HG02981 (cell line): ENCODE measurements around the gene DOK7.

Experiments used
- ATAC-seq: cut with Tn5 transposase; IDR thresholded peaks from one replicate; pipeline ENCODE4 v1.9.1; 2021; ENCODE audit warnings: mild to moderate bottlenecking, moderate library complexity; ENCODE audit not compliant: unreplicated experiment

Gene DOK7

DNA sequence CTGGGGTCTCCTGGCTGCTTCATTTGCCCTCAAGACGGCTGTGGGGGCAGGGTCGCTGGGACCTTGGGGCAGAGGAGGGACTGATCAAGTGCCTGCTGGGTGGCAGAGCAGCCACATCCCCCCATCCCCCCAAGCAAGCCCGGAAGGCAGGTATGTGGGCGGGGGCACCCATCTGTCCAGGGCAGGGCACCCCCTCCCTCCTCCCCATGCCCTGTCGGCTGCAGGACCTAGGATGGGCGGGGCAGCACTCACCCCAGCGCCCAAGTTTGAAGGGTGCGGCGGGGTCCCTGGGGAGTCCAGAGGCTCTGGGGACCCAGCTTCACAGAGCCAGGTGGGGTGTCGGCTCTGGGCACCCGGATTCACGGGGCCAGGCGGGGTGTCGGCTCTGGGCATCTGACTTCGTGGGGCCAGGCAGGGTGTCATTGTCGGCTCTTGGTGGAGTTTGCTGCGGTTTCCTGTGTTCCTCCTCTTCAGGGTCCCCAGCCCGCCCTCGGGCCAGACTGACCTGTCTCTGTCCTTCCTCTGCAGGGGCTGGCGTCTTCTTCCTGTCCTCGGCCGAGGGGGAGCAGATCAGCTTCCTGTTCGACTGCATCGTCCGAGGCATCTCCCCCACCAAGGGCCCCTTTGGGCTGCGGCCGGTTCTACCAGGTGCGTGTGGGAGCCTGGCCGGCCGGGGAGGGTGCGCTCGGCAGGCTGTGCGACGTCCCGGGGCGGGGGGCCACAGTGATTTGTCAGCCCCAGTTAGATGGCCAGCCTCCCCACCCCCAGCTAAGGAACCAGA, 22.1 kb downstream of the DOK7 start:
- no peak for ATAC-seq

DNA sequence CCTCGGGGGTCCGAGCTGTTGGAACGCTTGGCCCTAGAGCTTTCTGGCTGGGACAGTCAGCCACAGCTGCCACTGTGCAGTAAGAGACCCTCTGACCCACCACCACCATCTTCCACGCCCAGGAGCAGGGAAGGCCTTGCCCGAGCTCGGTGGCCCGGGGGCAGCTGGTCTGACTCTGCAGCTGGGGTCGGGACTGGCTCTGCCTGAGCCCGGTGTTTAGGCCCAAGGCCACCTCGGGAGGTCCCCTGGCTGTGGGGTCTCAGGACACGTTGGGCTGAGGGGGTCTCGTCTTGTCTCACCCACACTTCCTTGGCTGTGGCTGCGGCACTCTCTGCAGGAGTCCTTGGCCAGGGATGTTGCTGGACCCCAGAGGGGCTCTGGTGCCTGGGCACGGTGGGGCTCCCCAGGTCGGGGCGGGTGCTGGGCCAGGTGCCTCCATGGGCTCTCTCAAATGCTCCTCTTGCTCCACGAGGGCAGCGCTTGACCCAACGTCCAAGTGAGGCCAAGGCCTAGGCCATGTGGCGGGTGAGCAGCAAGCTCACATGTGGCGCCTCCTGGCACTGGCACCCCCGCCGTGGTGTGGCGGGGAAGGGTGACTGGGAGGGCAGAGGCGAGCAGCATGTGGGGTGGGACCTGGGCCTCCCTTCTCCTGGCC, 22.9 kb downstream of the DOK7 start:
- no peak for ATAC-seq

GRCh38 chr4:3486541-3487540, 23.7 kb downstream of the DOK7 start:
- no peak for ATAC-seq

DNA sequence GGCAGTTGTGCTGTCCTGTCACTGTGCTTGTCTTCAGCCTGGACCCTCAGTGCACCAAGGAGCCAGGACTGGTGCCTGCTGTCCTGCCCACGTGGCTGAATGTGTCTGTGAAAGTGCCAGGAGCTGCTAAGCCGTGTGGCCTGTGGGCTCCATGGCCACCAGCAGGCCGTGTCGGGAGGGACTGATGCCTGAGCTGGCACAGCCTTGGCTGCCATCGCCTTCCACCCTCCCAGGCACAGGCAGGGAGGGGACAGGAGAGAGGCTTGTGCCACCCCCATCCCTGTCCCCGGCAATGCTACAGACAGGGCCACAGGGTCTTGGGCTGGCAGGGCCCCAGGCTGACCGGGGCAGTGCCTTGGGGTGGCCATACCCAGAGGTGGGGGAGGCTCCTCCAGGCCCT, 24.8 kb downstream of the DOK7 start:
- ATAC-seq = no peak

GRCh38 chr4:3488820-3489219, 25.7 kb downstream of the DOK7 start:
- ATAC-seq = no peak

DNA sequence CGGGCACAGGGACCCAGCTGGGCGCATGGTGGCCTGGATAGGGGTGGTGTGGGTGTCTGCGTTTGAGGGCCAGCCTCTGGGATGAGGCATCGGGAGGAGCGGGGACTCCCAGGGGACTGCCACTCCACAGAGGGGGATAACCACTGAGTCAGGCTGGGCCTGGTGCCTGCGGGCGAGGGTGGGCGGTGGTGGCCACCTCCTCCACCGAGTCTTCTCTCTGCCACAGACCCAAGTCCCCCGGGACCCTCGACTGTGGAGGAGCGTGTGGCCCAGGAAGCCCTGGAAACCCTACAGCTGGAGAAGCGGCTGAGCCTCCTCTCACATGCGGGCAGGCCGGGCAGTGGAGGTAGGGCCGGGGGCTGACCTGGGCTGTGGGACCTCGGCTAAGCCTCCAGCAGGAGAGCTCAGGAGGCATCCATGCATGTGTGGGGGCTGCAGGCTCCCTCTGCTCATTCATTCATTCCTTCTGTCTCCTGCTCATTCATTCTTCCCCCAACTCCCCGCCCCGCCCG, 26.4 kb downstream of the DOK7 start:
- no peak for ATAC-seq

GRCh38 chr4:3491681-3492405, 28.7 kb downstream of the DOK7 start:
- ATAC-seq = no peak

DNA sequence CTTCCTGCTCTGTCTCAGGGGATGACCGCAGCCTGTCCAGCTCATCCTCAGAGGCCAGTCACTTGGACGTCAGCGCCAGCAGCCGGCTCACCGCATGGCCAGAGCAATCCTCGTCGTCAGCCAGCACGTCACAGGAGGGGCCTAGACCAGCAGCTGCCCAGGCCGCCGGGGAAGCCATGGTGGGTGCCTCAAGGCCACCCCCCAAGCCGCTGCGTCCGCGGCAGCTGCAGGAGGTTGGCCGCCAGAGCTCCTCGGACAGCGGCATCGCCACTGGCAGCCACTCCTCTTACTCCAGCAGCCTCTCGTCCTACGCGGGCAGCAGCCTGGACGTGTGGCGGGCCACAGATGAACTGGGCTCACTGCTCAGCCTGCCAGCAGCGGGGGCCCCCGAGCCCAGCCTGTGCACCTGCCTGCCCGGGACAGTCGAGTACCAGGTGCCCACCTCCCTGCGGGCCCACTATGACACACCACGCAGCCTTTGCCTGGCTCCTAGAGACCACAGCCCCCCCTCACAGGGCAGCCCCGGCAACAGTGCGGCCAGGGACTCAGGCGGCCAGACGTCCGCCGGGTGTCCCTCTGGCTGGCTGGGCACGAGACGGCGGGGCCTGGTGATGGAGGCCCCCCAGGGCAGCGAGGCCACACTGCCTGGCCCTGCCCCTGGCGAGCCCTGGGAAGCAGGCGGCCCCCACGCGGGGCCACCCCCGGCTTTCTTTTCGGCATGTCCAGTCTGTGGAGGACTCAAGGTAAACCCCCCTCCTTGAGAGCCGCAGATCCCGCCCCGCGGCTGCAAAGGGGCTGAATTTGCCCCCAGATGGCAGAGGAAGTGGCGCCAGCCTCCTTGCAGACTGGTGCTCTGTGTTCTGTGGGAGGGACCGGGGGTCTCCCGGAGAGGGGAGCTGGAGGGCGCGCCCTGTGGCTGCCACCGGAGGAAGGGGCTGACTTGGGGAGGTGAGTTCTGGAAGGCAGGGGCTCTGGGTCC, 29.9 kb downstream of the DOK7 start:
- ATAC-seq = no peak

DNA sequence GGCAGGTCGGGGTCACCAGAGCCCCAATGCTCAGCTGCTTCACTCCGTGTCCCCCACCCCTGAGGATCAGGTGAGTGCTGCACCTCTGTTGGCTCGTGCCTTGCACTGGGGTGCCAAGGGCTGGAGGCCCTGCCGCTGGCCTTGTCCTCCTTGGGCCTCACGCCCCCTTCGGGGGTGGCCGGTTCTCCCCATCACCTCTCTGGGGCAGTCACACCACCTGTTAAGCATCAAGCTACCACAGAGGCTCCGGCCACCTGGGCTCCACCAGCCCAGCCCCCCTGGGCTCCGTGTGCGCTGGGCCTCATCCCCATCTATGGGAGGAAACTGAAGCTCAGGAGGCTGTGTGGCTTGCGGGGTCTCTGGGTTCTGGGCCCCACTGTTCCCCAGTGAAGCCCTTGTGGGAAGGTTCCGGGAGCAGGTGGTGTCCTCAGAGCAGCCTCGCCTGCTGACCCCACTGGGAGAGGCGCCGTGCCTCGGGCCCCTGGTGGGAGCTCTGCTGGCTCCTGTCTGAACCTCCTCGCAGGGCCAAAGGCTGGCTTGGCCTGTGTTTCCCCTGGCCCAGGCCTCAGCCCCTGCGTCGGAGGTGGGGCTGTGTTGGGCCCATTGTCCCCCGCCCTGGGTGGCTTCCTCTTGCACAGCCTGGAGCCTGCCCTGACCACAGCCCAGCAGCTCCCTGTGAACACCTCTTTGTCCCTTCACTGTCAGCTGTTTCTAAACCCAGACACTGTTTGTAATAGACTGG, 30.8 kb downstream of the DOK7 start:
- ATAC-seq = no peak

DNA sequence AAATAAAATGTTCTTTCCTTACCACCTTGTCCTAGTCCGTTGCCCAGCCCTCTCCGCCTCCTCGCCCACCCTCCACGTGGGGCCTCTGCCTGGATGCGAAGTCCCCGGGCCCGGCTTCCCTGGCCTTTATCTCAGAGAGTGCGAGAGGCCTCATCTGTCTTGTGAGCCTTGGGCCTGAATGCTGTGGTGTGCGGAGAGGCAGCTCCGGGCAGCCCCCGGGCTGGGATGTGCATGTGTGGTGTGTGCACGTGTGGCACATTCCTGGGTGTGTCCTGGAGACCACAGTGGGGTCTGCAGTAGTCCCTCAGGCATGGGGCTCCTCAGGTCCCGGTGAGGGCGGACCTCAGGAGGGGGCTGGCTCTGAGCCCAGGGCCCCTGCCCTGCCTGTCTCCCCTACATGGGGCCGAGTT, 31.4 kb downstream of the DOK7 start:
- no peak for ATAC-seq

DNA sequence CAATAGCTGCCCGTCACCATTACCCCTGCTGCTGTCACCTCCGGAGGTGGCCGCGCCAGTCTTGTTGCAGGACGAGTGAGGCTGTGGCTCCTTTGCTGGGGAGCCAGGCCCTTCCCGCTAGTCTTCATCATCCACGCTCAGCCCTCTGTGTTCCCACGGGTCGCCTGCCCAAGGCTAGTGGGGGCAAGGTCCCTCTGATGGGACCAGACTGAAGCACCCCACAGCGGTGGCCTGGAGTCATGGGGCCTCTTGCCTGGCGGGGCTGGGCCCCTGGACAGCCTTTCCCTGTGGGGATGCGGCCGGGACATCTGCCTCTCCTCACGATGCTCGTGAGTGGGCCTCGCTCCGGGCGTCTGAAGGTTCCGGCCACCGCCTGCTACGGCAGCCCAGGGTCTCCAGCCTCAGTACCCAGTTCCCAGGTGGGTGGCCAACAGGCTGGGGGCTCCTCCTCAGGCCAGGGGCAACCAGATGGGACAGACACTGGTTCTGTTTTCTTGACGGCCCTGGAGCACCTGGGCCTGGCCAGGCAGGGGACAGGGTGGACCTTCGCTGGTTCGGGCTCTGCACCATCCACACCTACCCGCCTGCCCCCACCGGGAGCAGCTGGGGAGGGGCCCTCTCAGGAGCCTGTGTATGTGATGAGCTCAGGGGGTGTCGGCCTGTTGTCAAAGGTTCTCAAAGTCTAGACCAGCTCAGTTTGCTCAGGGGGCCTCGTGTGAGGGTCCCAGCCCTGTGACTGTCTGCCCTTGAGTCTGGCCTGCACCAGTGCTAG, 32.3 kb downstream of the DOK7 start:
- ATAC-seq = no peak

DNA sequence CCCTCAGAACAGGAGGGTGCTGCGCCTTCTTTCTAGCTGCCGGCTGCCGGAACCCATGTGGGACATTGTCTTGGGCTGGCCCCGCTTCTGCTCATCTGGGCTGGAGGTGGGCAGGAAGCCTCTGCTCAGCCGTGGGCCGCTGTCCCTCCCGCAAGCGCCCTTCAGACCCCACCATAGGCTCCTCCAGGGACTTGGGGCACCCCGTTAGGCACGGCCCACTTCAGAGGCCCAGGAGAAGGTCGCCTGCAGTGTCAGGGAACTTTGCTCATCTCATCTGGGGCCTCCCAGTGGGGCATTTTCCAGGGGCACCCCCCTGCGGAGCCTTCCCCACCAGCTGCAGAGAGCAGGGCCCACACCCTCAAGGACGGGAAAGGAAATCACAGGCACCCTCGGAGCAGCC, 32.9 kb downstream of the DOK7 start:
- ATAC-seq = no peak

DNA sequence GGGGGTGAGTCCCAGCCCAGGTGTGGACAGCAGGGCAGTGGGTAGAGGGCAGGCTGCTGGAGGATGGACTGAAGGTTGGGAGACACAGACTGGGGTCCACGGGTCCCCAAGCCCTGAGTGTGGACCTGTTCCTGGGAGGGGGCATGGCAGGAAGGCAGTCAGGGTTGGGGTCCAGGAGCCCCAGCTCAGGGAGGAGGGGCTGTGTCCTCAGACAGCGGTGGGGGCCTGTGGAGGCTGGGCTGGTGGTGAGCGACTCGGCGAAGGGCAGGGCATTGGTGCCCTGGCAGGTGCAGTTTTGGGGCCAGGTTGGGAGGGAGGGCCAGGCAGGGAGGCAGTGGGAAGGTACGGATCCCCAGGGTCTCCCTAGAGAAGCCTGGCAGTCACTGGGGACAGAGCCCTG, 34.0 kb downstream of the DOK7 start:
- no peak for ATAC-seq

GRCh38 chr4:3497523-3498389, 34.6 kb downstream of the DOK7 start:
- ATAC-seq = no peak

- no peak for ATAC-seq
These were observed 35.3 kb downstream of the DOK7 start for GRCh38 chr4:3498407-3498806.

DNA sequence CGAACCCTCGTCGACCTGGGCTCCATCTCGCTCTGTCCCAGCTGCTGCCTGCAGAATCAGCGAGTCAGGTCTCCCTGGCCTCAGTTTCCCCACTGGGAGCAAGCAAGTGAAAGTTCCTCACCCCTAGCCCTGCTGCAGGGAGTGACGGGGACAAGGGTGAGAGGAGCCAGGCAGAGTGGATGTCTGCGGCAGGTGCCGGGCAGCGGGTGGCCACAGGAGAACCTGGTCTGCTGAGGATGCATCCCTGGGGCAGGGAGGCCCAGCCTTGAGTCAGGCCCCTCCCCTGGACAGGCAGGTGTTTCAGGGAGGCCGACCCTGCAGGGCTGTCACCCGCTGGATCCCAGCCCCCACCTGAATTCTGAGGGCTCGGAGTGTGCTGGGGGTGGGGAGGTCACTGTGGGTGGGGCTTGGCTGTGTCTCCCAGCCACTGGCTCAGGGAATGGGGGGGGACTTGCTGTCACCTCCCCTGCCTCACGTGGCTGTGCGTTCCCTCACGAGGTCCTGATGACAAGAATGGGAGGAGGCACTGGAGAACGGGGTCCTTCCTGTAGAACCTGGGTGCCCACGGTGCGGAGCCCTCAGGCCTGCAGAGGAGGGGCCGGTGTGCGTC, 35.9 kb downstream of the DOK7 start:
- no peak for ATAC-seq

GRCh38 chr4:3499710-3500109, 36.6 kb downstream of the DOK7 start:
- no peak for ATAC-seq
